ENCODE results near the gene EYS. TPM values are rescaled to one million over a fixed set of nuclear protein-coding genes. Genes with fewer than 3 reads are reported as not detected.

The EYS gene
- total and polyA plus RNA-seq, 4 donors: 0.08 to 0.63 (median 0.36) TPM

- H3K9ac ChIP-seq (ENCODE audit: low read depth in 1 of 2, low read length in 2 of 2): no peak overlapping the region
- TF ChIP-seq TAF1 (conservative IDR thresholded peaks at IDR 0.05) (no peak), YY1 (IDR thresholded peaks at IDR 0.05) (no peak), MAX (IDR thresholded peaks at IDR 0.05) (no peak), CTCF (IDR thresholded peaks at IDR 0.05; ENCODE audit: low read depth, low read length, missing input control) (no peak), RAD21 (IDR thresholded peaks at IDR 0.05) (no peak), SP1 (IDR thresholded peaks at IDR 0.05) (no peak), NR2F2 (IDR thresholded peaks at IDR 0.05) (no peak), FOXA2 (IDR thresholded peaks at IDR 0.05) (no peak), JUND (IDR thresholded peaks at IDR 0.05) (no peak), HNF4G (IDR thresholded peaks at IDR 0.05) (no peak), FOXA1 (IDR thresholded peaks at IDR 0.05) (no peak), GABPA (IDR thresholded peaks at IDR 0.05 in 1 of 2, conservative IDR thresholded peaks at IDR 0.05 in 1 of 2) (no peak), HNF4A (conservative IDR thresholded peaks at IDR 0.05) (no peak), EGR1 (IDR thresholded peaks at IDR 0.05; ENCODE audit: low read depth in 2 of 2) (no peak), ATF3 (IDR thresholded peaks at IDR 0.05) (no peak), REST (IDR thresholded peaks at IDR 0.05) (no peak), RXRA (IDR thresholded peaks at IDR 0.05) (no peak), ZBTB33 (IDR thresholded peaks at IDR 0.05) (no peak)
- peaks cover 0 to 3% (median 0%) of the 10 kb centered on the region in 4 donors for H3K27me3 ChIP-seq (ENCODE audit: control insufficient read depth in 4 of 4, insufficient read depth in 4 of 4, low read length in 3 of 4)
- no peak overlapping the region for H3K4me3 ChIP-seq (ENCODE audit: low read depth in 1 of 3, low read length in 3 of 3)
- no peaks in the 10 kb centered on the region for H3K36me3 ChIP-seq (ENCODE audit: control insufficient read depth in 4 of 4, insufficient read depth in 3 of 4, low read depth in 1 of 4, low read length in 3 of 4)
- H3K4me1 ChIP-seq (ENCODE audit: control insufficient read depth in 4 of 4, insufficient read depth in 4 of 4, low read length in 3 of 4): no peaks in the 10 kb centered on the region
- no peak overlapping the region for H3K27ac ChIP-seq (ENCODE audit: low read depth in 1 of 2, low read length in 2 of 2)
- no peaks in the 10 kb centered on the region for H3K9me3 ChIP-seq (ENCODE audit: control insufficient read depth in 4 of 4, low read length in 3 of 4)
- no peak for DNase-seq (ENCODE audit: low spot score)
- WGBS: 23% methylated on average over 2 of the region's 2 CpGs
These were observed 1217.3 kb downstream of the EYS start for GRCh38 chr6:64489763-64490162.
